ENCODE results near the gene DUSP14.

DUSP14 gene

GRCh38 chr17:37517881-37518280 lies 28.2 kb downstream of the DUSP14 start:
- no peak for DNase-seq (ENCODE audit: low read depth)

DNA sequence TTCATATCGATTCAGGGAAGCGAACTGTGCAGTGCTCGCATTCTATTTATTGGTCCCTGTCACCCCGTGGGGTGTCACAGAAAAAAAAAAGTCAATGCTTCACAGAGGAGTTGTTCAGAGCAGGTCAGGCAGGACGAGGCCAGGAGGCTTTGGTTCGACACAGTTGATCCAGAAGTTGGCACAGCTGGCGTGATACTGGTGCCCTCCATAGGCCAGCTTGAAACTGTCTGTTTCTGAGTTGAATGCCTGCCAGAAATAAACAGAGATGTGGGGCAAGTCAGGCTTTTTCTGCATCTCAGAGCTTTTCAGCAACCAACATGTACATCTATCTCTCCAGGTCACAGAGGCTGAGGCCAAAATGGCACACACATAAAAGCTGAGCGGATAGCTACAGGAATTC lies 29.1 kb downstream of the DUSP14 start:
- DNase-seq (ENCODE audit: low read depth): no peak

DNA sequence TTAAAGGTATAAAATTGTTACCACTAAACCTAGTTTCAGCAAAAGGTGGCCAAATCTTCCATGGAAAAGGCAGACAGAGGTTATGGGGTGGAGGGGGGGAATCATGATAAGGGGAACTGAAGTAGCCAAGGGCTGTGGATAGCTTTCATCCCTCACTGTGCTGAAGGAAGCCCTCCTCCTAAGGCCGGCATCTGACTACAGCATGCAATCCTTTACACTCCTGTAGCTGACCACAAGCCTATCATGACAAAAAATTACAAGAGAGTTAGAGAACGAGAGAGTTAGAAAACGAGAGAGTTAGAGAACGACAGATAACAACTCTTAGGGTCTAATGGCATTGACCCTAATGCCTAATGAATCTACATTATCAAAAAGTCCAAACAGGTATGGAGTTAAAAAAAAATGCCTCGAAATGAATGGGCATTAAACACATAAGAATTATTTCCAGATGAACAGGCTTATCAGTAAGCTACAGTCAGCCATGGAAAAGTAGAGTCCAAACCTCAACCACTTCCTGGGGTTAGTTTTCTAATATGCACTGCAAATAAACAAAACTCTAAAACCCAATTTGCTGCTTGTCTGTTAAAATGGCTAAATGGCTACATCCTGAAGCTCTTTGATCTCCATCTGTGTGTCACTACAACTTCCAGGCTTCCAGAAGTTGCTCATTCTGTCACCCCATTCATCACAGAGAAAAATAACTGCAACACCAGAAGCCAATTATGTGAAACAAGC lies 29.7 kb downstream of the DUSP14 start:
- no peak for DNase-seq (ENCODE audit: low read depth)

DNA sequence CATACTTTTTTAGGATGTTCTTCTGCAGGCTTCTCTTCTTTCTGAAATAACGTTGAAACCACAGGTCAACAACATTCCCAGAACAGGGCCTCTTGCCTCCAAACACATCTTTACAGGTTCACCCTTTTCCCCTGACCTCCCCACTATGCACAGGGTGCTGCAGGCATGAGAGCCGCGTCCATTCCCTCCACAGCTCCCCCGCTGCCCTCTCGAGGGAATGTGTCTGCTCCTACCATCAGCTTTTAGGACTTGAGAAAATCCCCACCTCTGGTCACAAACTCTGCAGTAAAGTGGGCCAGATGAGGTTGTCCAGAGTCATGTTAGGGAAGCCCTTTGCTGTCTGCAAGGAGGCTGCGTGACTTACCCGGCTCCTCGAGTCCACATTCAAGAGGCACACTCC lies 30.5 kb downstream of the DUSP14 start:
- no peak for DNase-seq (ENCODE audit: low read depth)

- DNase-seq (ENCODE audit: low read depth): no peak
These were observed 32.1 kb downstream of the DUSP14 start for GRCh38 chr17:37521821-37522220.

- DNase-seq (ENCODE audit: low read depth): no peak
These were observed 34.1 kb downstream of the DUSP14 start for GRCh38 chr17:37523715-37524219.

DNA sequence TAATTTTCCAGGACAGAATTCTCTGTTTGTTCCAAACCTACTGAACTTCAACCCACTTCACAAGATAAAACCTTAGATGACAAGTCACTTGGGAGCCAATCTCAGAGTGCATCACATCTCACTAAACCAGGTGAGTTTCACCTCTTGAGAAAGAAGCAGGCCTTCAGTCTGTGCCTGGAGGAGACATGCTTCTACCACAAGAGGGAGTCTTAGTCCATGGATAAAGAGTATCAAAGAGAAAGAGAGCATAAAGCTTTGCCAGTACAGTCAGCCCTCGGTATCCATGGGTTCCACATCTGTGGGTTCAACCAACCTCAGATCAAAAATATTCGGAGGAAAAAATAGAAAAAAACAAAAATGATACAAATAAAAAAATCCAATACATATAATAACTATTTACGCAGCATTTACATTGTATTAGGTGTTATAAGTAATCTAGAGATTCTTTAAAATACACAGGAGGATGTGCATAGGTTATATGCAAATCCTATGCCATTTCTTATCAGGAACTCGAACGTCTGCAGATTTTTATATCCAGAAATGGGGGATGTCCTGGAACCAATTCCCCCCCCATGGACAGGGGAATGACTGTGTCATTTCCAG lies 37.7 kb downstream of the DUSP14 start:
- DNase-seq (ENCODE audit: low read depth): no peak

- no peak for DNase-seq (ENCODE audit: low read depth)
These were observed 40.7 kb downstream of the DUSP14 start for GRCh38 chr17:37530420-37530819.

DNA sequence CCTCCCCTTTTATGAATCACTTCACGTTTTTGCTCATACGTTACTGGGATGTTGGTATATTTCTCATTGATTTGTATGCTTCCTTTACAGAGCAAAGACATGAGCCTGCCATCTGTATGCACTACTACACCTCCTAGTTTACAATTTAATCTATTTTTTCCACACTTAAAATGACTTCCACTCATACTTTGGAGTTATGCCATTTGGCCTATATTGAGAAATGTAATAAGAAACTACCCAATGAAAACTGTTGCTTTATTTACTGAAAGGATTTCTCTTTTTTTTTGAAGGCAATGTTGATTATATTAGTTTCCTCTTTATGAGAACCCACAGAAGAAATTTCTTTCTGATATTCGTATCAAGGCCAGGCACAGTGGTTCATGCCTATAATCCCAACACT lies 43.1 kb downstream of the DUSP14 start:
- no peak for DNase-seq (ENCODE audit: low read depth)

GRCh38 chr17:37535906-37536305 lies 46.2 kb downstream of the DUSP14 start:
- DNase-seq (ENCODE audit: low read depth): no peak

- no peak for DNase-seq (ENCODE audit: low read depth)
These were observed 49.4 kb downstream of the DUSP14 start for GRCh38 chr17:37538981-37539659.

- DNase-seq (ENCODE audit: low read depth): no peak
These were observed 52.4 kb downstream of the DUSP14 start for GRCh38 chr17:37541880-37542660.

DNA sequence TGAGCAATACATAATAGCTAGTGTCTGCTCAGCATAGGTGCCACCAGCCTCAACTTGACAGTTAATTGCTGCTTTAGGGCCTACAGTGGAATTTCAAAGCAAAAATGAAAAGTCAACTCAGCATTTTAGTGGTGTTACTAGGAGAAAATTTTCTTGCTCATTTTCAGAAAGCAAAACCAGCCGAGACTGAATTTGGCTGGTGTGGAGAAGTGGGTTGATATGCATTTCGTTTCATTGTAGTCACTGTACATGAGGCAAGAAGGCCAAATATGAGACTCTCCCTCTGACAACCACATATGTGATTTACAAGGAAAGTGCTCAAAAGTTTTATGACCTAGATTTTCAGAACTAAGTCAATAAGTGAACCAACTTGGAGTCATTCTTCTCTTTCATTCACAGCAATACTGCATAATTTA lies 54.0 kb downstream of the DUSP14 start:
- DNase-seq (ENCODE audit: low read depth): no peak

DNA sequence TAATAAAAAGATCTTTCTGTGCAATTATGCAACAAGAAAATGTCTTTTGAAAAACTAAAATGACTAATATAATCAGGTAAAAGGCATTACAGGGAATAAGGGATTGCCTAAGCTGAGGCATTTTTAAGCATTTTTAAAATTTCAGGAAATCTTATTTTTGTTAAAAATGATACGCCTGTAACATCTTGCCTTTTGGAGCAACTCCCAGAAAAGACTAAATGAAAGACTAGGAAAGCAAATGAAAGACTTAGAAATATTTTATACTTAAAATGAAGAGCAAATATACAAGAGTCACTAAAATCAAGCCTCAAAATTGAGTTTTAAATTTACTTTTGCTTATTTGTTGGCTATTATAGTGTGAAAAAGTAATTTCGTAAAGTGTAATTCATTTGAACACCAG lies 55.8 kb downstream of the DUSP14 start:
- no peak for DNase-seq (ENCODE audit: low read depth)

- no peak for DNase-seq (ENCODE audit: low read depth)
These were observed 56.6 kb downstream of the DUSP14 start for GRCh38 chr17:37546302-37546701.

DNA sequence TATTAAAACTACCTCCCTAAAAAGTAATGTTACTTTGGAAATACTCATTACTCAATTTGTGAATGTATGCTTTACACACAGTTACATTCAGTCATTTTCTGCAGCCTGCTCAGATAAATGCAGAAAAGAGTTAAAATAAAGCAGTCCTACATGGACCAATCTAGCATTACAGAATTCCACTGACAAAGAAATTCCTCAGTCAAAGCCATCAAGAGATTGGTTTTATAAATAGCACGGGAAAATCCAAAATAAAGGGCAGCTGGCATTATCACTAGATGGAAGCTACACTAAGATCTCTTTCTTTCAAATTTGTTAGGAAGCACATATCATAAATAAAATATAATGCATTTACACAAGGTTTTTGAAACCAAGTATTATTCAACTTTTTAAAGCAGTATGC lies 58.3 kb downstream of the DUSP14 start:
- no peak for DNase-seq (ENCODE audit: low read depth)

GRCh38 chr17:37551788-37552187 lies 62.1 kb downstream of the DUSP14 start:
- no peak for DNase-seq (ENCODE audit: low read depth)

GRCh38 chr17:37553401-37553966 lies 63.8 kb downstream of the DUSP14 start:
- no peak for DNase-seq (ENCODE audit: low read depth)

DNA sequence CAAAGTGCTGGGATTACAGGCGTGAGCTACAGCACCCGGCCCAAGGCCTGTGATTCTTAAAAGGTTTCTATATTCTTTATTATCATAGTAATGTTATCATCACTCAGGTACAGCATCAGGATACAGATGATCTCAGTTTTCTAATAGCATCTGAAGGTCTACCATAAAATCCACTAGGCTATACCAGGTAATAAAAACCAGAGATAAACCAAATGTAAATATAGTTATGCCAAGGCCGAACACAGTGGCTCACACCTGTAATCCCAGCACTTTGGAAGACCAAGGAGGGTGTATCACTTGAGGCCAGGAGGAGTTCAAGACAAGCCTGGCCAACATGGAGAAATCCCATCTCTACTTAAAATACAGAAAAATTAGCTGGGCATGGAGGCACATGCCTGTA lies 65.7 kb downstream of the DUSP14 start:
- DNase-seq (ENCODE audit: low read depth): no peak

GRCh38 chr17:37557482-37557881 lies 67.8 kb downstream of the DUSP14 start:
- no peak for DNase-seq (ENCODE audit: low read depth)

DNA sequence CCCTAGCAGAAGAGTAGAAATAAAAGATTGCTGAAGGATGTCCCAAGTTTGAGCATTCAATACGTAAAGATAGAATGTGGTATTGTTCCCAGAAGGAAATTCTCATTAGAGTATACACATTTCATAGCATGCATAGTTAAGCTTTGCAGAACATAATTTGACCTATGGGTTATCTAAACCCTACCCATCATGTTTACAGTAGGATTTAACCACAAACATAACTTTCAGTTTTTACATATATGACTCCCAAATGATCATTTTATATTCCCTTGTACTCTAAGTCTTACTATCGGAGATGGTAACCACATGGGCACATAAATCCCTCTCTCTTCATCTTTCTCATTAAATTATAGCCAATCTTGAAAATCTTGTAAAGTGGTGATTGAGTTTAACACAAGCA lies 68.6 kb downstream of the DUSP14 start:
- no peak for DNase-seq (ENCODE audit: low read depth)

Data from stimulated activated CD8-positive, alpha-beta memory T cell treated with anti-CD3 and anti-CD28 coated beads, Interleukin-4, amount 100 ng/mL, for 24 hours (primary cell).